Frontal cortex (tissue), 4 donors: Measurements from ENCODE around the gene DMPK. TPM values are rescaled to one million over a fixed set of nuclear protein-coding genes. Genes with fewer than 3 reads are reported as not detected.

Experiments
- DNase-seq, 2 donors: peaks; one replicate each; pipeline ENCODE4 v3.0.0; 2012; ENCODE audit warnings: low spot score in 2 of 2
- FAIRE-seq: peaks from 2 replicates; lab custom pipeline; 2012; peaks lifted over from hg19 to GRCh38; lab: Jason Lieb, UNC
- total RNA-seq: library from RNA; depleted of rRNA; stranded (reverse); fragments of >200 nt; gene quantifications from one replicate; pipeline ENCODE4 v1.2.3, GENCODE V29; 2014
- donor health status: control.
- donor health status: control.
- donor health status: control.

The DMPK gene
- 13.9 TPM for total RNA-seq

DNA sequence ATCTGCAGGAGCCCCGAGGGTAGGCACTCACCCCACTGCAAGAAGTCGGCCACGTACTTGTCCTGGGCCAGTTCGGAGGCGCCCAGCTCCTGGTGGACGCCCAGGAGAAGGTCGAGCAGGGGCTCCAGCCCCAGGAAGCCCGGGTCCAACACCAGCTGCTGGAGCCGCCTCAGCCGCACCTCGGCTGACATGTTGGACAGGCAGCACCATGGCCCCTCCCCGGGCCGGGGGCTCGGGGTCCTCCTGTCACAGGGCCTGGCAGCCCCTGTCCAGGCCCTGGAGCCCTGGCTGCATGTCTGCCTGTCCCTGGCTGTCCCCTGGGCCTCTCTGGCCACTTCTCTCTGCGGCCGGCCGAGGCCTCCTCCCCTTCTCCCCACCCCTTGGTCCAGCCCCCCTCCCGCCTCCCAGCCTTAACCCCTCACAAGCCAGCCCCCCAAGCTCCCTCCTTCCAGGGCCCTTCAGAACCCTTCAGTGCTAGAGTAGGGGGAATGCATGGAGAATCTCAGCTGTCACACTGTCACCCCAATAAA lies at the start of gene DMPK:
DMPK (minus strand) TSS at position 329 of the 530 bp plus-strand sequence; CDS start at position 191, 138 bp downstream.
- DNase-seq (peak in 1 of 2 donors; percentile 69), FAIRE-seq (no peak)

- DNase-seq, result no peak
- FAIRE-seq, result no peak
Measured at GRCh38 chr19:45828945-45829344, 46.7 kb upstream of the DMPK start.

DNA sequence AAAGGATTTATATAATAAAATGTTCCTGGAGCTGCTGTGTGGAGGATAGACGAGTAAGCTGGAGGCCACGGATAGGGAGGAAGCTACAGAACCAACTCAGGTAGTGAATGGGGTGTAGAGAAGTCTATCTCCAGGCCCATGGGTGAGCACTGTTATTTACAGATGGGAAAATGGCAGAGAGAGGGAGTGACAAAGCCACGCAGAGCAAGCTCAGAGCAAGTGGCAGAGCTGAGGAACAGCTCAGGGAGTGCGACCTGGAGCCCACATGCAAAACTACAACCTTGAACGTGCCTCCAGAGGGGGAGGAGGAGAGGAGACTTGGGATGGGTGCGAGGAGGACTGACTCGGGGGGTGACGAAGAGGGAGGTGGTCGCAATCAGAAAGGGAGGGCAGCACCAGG lies 46.2 kb upstream of the DMPK start:
- FAIRE-seq (no peak), DNase-seq (no peak)

DNA sequence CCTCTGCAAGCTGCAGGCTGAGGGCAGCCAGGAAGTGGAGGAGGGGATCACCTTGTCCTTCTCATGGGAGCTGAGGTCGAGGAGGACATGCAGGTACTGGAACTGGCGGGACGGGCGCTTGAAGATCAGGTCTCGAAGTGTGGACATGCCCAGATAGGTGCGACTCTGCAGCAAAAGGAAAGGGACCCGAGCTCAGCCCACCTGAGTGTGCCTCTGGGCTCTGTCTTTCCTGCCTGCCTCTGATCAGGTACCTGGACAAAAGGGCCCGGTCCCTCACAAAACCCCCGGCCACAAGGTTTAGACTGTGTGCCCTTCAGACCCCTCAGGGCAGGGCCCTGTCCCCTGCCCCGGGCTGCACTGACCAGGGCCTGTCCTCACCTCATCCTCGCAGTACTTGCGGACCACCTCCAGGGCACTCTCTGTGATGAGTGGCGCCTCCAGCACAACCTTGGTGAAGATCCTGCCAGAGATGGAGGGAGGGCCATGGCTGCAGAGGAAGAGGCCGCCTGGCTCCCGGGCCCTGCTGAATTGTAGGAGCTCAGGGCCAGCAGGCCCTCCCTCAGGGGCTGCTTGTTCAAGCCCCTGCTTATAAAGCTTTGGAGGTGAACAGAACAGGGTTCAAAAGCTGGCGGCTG lies 45.3 kb upstream of the DMPK start:
- DNase-seq, result no peak
- FAIRE-seq, result no peak

DNA sequence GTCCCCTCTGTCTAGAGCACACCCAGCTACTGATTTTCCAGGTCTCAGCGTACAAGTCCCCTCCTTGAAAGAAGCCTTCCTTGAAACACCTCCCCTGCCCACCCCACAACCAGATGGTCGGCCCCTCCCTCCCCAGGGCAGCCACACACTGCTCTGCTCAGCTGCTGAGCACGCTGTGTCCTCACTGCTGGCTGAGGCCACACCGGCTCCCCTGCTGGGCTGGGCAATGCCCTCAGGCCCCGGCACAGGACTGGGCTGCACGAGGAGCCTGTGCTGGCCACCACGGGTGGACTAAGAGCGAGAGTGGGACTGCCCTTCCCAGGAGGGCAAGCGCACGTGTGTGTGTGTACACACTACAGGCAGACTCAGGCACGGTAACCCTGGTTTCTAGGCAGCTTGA lies 44.6 kb upstream of the DMPK start:
- DNase-seq (no peak), FAIRE-seq (no peak)

DNA sequence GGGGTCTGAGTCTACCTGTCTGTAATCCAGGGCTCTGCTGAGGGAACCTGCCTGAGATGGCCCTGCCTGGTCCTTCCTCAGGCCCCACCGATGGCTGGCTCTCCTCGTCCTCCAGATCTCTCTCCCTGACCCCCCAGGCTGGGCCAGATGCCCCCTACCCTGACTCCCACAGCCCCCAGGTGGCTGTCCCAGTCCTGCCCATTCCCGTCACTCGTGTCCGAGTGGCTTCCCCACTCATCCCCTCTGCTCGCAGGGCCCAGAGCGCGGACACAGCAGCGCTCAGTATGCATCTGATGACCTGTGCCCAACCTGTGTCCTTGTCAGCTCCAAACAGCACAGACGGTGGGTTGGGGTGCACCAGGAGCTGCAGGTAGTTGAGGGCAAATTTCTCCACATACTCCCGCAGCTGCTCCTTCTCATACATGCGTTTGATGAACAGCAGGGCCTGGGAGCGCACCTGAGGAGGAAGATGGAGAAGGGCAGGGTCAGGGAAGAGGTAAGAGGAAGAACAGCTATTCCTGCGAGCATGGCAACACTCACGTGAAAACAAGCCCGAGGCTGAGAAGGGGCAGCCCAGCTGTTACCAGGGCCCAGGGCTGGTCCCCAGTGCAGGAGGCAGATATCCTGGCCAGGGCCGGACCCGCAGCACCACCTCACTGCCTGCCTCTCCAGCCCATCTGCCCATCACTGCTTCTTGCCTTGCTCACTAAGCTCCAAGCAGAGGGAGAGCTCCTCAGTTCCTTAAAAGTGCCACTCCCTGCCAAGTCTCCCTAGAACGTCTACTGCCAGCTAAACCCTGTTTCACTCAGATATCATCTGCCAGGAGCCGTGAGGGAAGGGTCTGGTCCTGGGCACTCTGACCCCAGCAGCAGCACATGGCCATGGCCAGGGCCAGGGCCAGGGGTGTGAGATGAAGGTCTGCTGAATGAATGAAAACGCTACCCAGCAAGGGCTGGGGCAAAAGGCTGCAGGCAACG lies 43.9 kb upstream of the DMPK start:
- no peak for FAIRE-seq
- no peak for DNase-seq

- DNase-seq (no peak), FAIRE-seq (no peak)
Measured at GRCh38 chr19:45825263-45825605, 42.9 kb upstream of the DMPK start.

DNA sequence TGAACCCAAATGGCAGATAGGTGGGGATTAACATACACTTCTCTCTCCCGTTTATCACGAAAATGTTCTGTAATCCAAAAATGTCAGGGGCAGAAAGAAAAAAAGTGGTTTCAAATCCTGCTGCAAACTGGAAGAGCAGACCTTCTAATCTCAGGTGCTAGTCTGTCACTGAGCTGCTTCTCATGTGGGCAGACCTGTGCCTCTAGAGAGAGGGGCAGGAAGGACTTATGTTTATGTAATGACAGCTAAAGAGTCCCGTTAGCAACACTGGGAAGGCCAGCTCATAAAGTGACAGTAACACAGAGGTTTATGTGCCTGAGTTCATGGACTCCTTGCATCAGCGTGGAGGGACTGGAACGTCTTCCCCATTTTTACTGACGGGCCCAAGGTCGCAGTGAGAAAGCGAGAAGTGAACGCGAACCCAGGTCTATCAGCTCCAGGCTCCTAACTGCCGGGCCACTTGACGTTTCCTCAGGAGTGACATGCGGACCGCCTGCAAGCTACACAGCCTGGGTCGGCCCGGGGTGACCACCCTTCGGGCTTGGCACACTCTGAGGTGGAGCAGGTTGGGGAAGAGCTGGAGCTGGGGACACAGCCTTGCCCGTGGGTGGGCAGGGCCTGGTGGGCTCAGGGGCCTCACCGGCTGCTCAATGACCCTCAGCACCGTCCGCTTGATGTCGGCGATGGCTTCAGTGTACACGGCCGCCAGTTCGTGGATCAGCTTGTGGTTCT lies 42.4 kb upstream of the DMPK start:
- FAIRE-seq, result no peak
- no peak for DNase-seq

DNA sequence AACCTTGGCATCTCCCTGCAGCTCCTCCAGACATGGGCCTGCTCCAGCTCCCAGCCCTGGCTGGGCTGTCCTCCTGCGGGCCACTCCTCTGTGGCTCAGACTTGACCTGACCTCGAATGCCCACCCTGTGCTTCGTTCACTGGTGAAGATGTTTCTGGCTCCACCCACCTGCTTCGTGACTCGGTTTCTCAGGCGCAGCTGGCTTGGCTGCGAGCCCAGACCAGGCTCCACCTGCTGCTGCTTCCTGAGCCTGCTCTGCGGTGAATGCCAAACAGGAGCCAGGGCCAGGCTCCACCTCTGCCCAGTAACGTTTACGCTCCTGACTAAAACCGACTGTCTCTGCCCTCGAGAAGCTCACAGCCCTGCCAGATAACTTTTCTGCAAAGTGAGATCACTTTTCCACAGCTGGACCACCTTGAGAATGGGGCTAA lies 41.8 kb upstream of the DMPK start:
- FAIRE-seq (no peak), DNase-seq (peak in 1 of 2 donors; percentile 71)

GRCh38 chr19:45823182-45823581 lies 40.9 kb upstream of the DMPK start:
- DNase-seq (no peak), FAIRE-seq (no peak)

GRCh38 chr19:45822716-45823115 lies 40.4 kb upstream of the DMPK start:
- FAIRE-seq (no peak), DNase-seq (no peak)

GRCh38 chr19:45821570-45821969 lies 39.3 kb upstream of the DMPK start:
- FAIRE-seq, result no peak
- DNase-seq, result no peak

DNA sequence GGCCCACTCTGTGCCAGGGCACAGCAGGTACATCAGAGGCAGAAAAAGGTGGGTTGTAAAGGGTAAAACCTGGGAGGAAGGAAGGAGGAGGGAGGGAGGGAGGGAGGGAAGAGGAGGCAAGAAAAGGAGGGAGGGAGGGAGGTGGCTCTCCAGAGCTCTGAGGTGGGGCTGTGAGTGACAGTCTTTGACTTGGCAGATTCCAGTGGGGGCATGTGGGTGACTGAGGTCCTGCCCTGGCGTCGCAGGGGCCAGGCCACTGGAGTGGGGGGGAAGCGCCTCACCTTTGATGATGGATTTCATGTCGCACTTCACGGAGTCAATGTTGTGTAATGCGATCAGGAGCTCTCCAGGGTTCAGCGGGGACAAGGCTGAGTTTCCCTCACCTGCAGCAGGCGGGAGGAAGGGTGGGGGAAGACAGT lies 38.8 kb upstream of the DMPK start:
- no peak for FAIRE-seq
- DNase-seq, result no peak

GRCh38 chr19:45820413-45821102 lies 38.3 kb upstream of the DMPK start:
- DNase-seq (no peak), FAIRE-seq (no peak)

GRCh38 chr19:45819769-45820168 lies 37.5 kb upstream of the DMPK start:
- DNase-seq, result no peak
- no peak for FAIRE-seq

GRCh38 chr19:45817725-45818301 lies 35.5 kb upstream of the DMPK start:
- no peak for DNase-seq
- no peak for FAIRE-seq

DNA sequence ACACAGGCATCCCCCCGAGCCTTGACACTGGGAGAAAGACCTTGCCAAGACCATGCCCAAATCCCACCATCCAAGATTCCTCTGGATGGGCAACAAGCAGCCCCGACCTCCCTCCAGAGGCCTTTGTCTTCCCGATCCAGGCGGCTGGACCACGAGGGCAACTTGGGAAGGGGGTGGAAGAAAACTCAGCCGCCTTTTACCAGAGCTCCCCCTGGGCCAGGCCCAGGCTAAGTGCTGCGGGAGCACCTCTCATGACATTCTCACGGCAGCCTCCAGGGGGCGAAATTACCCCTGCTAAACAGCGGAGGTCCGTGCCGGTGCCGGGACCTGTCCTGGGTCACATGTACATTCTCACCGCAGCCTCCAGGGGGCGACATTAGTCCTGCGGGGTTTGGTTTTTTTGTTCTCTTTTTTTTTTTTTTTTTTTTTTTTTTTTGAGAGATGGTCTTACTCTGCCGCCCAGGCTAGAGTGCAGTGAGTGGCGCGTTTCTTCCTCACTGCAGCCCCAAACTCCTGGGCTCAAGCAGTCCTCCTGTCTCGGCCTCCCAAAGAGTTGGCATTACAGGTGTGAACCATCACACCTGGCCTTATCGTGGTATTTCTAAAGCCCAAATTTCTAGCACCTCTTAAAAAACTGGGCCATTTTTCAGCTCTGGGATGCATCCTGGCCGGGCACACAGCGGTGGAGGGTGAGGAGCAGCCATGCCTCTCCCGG lies 34.9 kb upstream of the DMPK start:
- peak; percentile 87 to 98 for DNase-seq
- FAIRE-seq, result no peak

DNA sequence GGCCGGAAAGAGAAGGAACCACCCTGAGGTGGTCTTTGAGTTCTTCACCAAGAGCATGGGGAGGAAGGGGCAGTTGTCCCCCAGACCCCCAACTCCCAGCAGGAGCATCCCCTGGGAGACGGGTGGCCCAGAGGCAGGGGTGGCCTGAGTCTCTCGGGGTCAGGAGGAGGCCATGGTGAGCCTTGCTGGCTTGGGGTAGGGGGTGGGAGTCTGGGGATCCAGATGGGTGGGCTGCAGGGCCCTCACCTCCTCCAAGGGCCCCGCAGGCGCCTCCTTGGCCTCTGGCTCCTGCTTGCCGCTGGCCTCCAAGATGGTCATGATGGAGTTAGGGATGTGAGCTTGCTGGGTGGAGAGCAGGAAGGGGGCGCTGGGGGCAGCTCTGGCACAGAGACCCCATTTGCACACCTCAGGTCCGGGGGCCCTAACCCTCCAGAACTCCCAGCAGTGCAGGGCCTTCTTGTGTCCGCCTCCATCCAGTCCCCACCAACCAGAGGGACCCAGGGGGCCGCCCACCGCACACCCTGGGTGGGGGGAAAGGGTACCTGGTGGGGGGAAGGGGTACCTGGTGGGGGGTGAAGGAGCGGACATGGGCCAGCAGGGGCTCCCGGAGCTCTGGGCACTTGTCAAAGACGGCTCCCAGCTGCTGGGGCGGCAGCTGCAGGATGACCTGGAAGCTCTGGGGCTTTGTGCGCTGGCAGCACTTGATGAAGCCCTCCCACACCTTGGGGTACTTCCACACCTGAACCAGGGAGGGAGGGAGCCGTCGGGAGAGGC lies 34.1 kb upstream of the DMPK start:
- DNase-seq (no peak), FAIRE-seq (no peak)
